IMR-90 (cell line): ENCODE results near the gene CSGALNACT2. TPM values are rescaled to one million over a fixed set of nuclear protein-coding genes. Genes with fewer than 3 reads are reported as not detected.

Source experiments
- ATAC-seq: fragments of 200-7000 bp; cut with Tn5 transposase; 2 replicates; pipeline ENCODE4 v1.9.1; 2020; ENCODE audit warnings: low read depth, mild to moderate bottlenecking, moderate library complexity
- BruUV-seq: library from RNA; stranded (reverse); fragments of 400-500 nt; replicated peaks from 2 replicates; lab custom pipeline; 2021; lab: Mats Ljungman, UMichigan
- CTCF ChIA-PET: fragments of 300-600 bp; formaldehyde crosslinking; extraction: SDS; loops from one replicate; lab custom pipeline; 2021; ENCODE audit warnings: antibody characterized with exemption; lab: Yijun Ruan, JAX
- POLR2A ChIA-PET: fragments of 300-600 bp; sonication (Branson Sonifier 250); formaldehyde crosslinking; loops from one replicate; lab custom pipeline; 2022; ENCODE audit warnings: antibody characterized with exemption; ENCODE audit not compliant: unreplicated experiment; lab: Charles Lee
- DNase-seq: peaks from one replicate; pipeline ENCODE4 v3.0.0; 2013
- H2AFZ ChIP-seq: replicated peaks from 2 replicates; pipeline ENCODE3; 2013; ENCODE audit warnings: low read length, mild to moderate bottlenecking; ENCODE audit not compliant: poor library complexity
- H2AK5ac ChIP-seq: 2 replicates; pipeline ENCODE4 v1.6.1; 2013; ENCODE audit warnings: low read depth, low read length, inconsistent platforms
- H2AK9ac ChIP-seq: replicated peaks from 2 replicates; pipeline ENCODE3; 2013; ENCODE audit warnings: mild to moderate bottlenecking, low read depth, low read length, moderate library complexity; ENCODE audit not compliant: poor library complexity
- H2BK120ac ChIP-seq: 2 replicates; pipeline ENCODE4 v1.6.1; 2013; ENCODE audit warnings: low read depth, low read length, inconsistent platforms
- H2BK15ac ChIP-seq: 3 replicates; pipeline ENCODE4 v1.6.1; 2013; ENCODE audit warnings: low read depth, low read length, inconsistent platforms
- H2BK20ac ChIP-seq: 2 replicates; pipeline ENCODE4 v1.6.1; 2013; ENCODE audit warnings: low read depth, mild to moderate bottlenecking, inconsistent platforms, low read length, moderate library complexity
- H2BK5ac ChIP-seq: 2 replicates; pipeline ENCODE4 v1.6.1; 2013; ENCODE audit warnings: mild to moderate bottlenecking, low read depth, low read length, inconsistent platforms; ENCODE audit not compliant: poor library complexity, severe bottlenecking
- H3K14ac ChIP-seq: replicated peaks from 2 replicates; pipeline ENCODE4 v1.6.1; 2013; ENCODE audit warnings: low read depth, low read length, inconsistent platforms
- H3K18ac ChIP-seq: 2 replicates; pipeline ENCODE4 v1.6.1; 2013; ENCODE audit warnings: low read depth, low read length, control low read depth
- H3K23ac ChIP-seq: 2 replicates; pipeline ENCODE4 v1.6.1; 2013; ENCODE audit warnings: low read depth, low read length, inconsistent platforms
- H3K27ac ChIP-seq: 2 replicates; pipeline ENCODE4 v1.5.1; 2013; ENCODE audit warnings: mild to moderate bottlenecking, control low read depth, low read length; ENCODE audit not compliant: insufficient read depth
- H3K27me3 ChIP-seq: 2 replicates; pipeline ENCODE4 v1.6.1; 2013; ENCODE audit warnings: low read length; ENCODE audit not compliant: control insufficient read depth, insufficient read depth
- H3K36me3 ChIP-seq: 2 replicates; pipeline ENCODE4 v1.6.1; 2013; ENCODE audit warnings: low read length, mixed read lengths; ENCODE audit not compliant: control insufficient read depth, insufficient read depth
- H3K4ac ChIP-seq: 2 replicates; pipeline ENCODE4 v1.6.1; 2013; ENCODE audit warnings: low read depth, low read length, inconsistent platforms
- H3K4me1 ChIP-seq: 2 replicates; pipeline ENCODE4 v1.6.1; 2013; ENCODE audit warnings: low read length, mixed read lengths; ENCODE audit not compliant: control insufficient read depth, insufficient read depth
- H3K4me2 ChIP-seq: 2 replicates; pipeline ENCODE4 v1.6.1; 2013; ENCODE audit warnings: low read depth, mild to moderate bottlenecking, control low read depth, low read length, moderate library complexity
- H3K4me3 ChIP-seq: 2 replicates; pipeline ENCODE4 v1.5.1; 2013; ENCODE audit warnings: low read depth, mild to moderate bottlenecking, control low read depth, low read length, moderate library complexity; ENCODE audit not compliant: insufficient read depth
- H3K56ac ChIP-seq: 2 replicates; pipeline ENCODE4 v1.6.1; 2013; ENCODE audit warnings: low read length, inconsistent platforms; ENCODE audit not compliant: insufficient read depth; ENCODE audit errors: extremely low read depth
- H3K79me1 ChIP-seq, 2 experiments: 2 replicates each; pipeline ENCODE4 v1.6.1; 2013; ENCODE audit warnings: low read length in 2 of 2, inconsistent platforms in 1 of 2, low read depth in 1 of 2
- H3K9ac ChIP-seq: 2 replicates; pipeline ENCODE4 v1.6.1; 2013; ENCODE audit warnings: low read depth, low read length, control low read depth
- H3K9me1 ChIP-seq: 2 replicates; pipeline ENCODE4 v1.6.1; 2013; ENCODE audit warnings: low read length, inconsistent platforms; ENCODE audit not compliant: insufficient read depth
- H3K9me3 ChIP-seq: 2 replicates; pipeline ENCODE4 v1.6.1; 2013; ENCODE audit warnings: low read length; ENCODE audit not compliant: control insufficient read depth, insufficient read depth
- H4K20me1 ChIP-seq: 2 replicates; pipeline ENCODE4 v1.6.1; 2013; ENCODE audit warnings: low read length, inconsistent platforms; ENCODE audit not compliant: insufficient read depth
- H4K5ac ChIP-seq: 2 replicates; pipeline ENCODE4 v1.6.1; 2013; ENCODE audit warnings: mild to moderate bottlenecking, low read depth, low read length, control low read depth
- H4K8ac ChIP-seq, 2 experiments: 2 replicates each; pipeline ENCODE4 v1.6.1; 2013; ENCODE audit warnings: low read depth in 2 of 2, low read length in 2 of 2, control low read depth in 1 of 2, inconsistent platforms in 1 of 2
- H4K91ac ChIP-seq: 2 replicates; pipeline ENCODE4 v1.6.1; 2013; ENCODE audit warnings: low read depth, low read length, inconsistent platforms; ENCODE audit not compliant: insufficient read depth
- BHLHE40 ChIP-seq: fragments of 150-350 bp; IDR thresholded peaks from 2 replicates; pipeline ENCODE4 v1.6.1; 2016; ENCODE audit warnings: mild to moderate bottlenecking, low read depth, low read length
- CEBPB ChIP-seq: IDR thresholded peaks from 2 replicates; pipeline ENCODE4 v1.6.1; 2012; ENCODE audit warnings: low read depth, low read length, improper control_type of control experiment
- CHD1 ChIP-seq: IDR thresholded peaks from 2 replicates; pipeline ENCODE4 v1.6.1; 2012; ENCODE audit warnings: low read depth, low read length, improper control_type of control experiment
- CTCF ChIP-seq: conservative IDR thresholded peaks from 2 replicates; pipeline ENCODE4 v1.5.1; 2012; ENCODE audit warnings: mild to moderate bottlenecking, low read depth, low read length, improper control_type of control experiment
- MAZ ChIP-seq: IDR thresholded peaks from 2 replicates; pipeline ENCODE4 v1.6.1; 2012; ENCODE audit warnings: low read depth, mild to moderate bottlenecking, low read length, improper control_type of control experiment, moderate library complexity, borderline replicate concordance
- MXI1 ChIP-seq: IDR thresholded peaks from 2 replicates; pipeline ENCODE4 v1.6.1; 2012; ENCODE audit warnings: low read depth, mild to moderate bottlenecking, low read length, moderate library complexity, borderline replicate concordance
- POLR2A ChIP-seq: IDR thresholded peaks from 2 replicates; pipeline ENCODE4 v1.6.1; 2012; ENCODE audit warnings: mild to moderate bottlenecking, low read depth, low read length
- RAD21 ChIP-seq: IDR thresholded peaks from 2 replicates; pipeline ENCODE4 v1.6.1; 2012; ENCODE audit warnings: low read length, improper control_type of control experiment
- RFX5 ChIP-seq: IDR thresholded peaks from 2 replicates; pipeline ENCODE4 v1.8.0; 2012; ENCODE audit warnings: low read depth, mild to moderate bottlenecking, low read length, moderate library complexity
- SMC3 ChIP-seq: fragments of 150-350 bp; IDR thresholded peaks from 2 replicates; pipeline ENCODE4 v1.6.1; 2016; ENCODE audit warnings: low read depth, mild to moderate bottlenecking, antibody characterized with exemption, low read length, moderate library complexity
- WGBS, 2 experiments: methylation state at CpG; one replicate each; pipeline versions ENCODE4 v1.1.5 to v1.1.7; 2013; ENCODE audit warnings: missing lambda C conversion rate in 2 of 2; ENCODE audit not compliant: insufficient read length in 1 of 2; ENCODE audit errors: extremely low coverage in 2 of 2; 5-methylcytosine and 5-hydroxymethylcytosine counted together
- dilution Hi-C: fragments of 300-500 bp; cut with HindIII; formaldehyde crosslinking; loops from one replicate; pipeline ENCODE4 v1.14.3; 2018; ENCODE audit warnings: low sequenced_read_pairs; ENCODE audit not compliant: unreplicated experiment
- in situ Hi-C: fragments of 300-500 bp; cut with MboI; formaldehyde crosslinking; loops from 3 replicates; pipeline ENCODE4 v1.14.3; 2019; ENCODE audit warnings: low sequenced_read_pairs, inconsistent platforms, mixed read lengths
- intact Hi-C: fragments of 100-400 bp; cut with micrococcal nuclease; formaldehyde crosslinking; loops from 2 replicates; pipeline ENCODE4 v1.10.0; 2022
- polyA plus RNA-seq, 3 experiments: library from polyadenylated mRNA; depleted of rRNA; stranded (reverse); fragments of >200 nt; gene quantifications; 2 replicates each; pipeline ENCODE4 v1.2.3, GENCODE V29; 2012; ENCODE audit warnings: low replicate concordance in 1 of 3
- total RNA-seq: library from RNA; depleted of rRNA; stranded (reverse); fragments of >200 nt; gene quantifications from 2 replicates; pipeline ENCODE4 v1.2.3, GENCODE V29; 2012

Gene CSGALNACT2
- total and polyA plus RNA-seq, 2 of the 4 experiments (the other 2 are of a cell fraction) = 6.5 to 13.1 TPM

- no peak overlapping the region for H3K4ac ChIP-seq
- H3K4me3 ChIP-seq = no peak overlapping the region
- H2BK5ac ChIP-seq = no peak overlapping the region
- ChIA-PET CTCF (no interaction called here), POLR2A (no interaction called here)
- no peak overlapping the region for H2AFZ ChIP-seq
- no peak overlapping the region for H3K18ac ChIP-seq
- H2BK120ac ChIP-seq = no peak overlapping the region
- H4K20me1 ChIP-seq = no peaks in the 10 kb centered on the region
- no peaks in the 10 kb centered on the region for H3K4me1 ChIP-seq
- no peak overlapping the region for H3K4me2 ChIP-seq
- H2AK9ac ChIP-seq = no peak overlapping the region
- no peak overlapping the region for H4K91ac ChIP-seq
- TF ChIP-seq MAZ (no peak), MXI1 (no peak), CEBPB (no peak), CHD1 (no peak), SMC3 (no peak), CTCF (no peak), RAD21 (no peak), RFX5 (no peak), POLR2A (no peak), BHLHE40 (no peak)
- no peaks in the 10 kb centered on the region for H3K9me3 ChIP-seq
- H3K79me1 ChIP-seq = no peaks in the 10 kb centered on the region
- WGBS, 2 experiments = 100% methylated on average over 1 of the region's 20 CpGs; no CpG with 5 or more reads in 1 of the 2 experiments
- no peaks in the 10 kb centered on the region for H3K27me3 ChIP-seq
- no peak for ATAC-seq
- H4K8ac ChIP-seq = no peak overlapping the region
- H3K36me3 ChIP-seq = 0 out of 2 replicates have a peak, but pooled peaks cover 2% of the 10 kb centered on the region
- no peak overlapping the region for H3K56ac ChIP-seq
- DNase-seq = no peak
- no peak overlapping the region for H3K9ac ChIP-seq
- H3K23ac ChIP-seq = no peak overlapping the region
- no peak overlapping the region for H2BK20ac ChIP-seq
- no peak overlapping the region for H4K5ac ChIP-seq
- intact Hi-C loops (no loop called here), dilution Hi-C loops (no loop called here), in situ Hi-C loops (no loop called here)
- no peak overlapping the region for H3K27ac ChIP-seq
- no peak overlapping the region for H3K14ac ChIP-seq
- no peak overlapping the region for H2AK5ac ChIP-seq
- BruUV-seq = no TSS peak
- peaks cover 4% of the 10 kb centered on the region; the same call in 1 of the 2 replicates for H3K9me1 ChIP-seq
- no peak overlapping the region for H2BK15ac ChIP-seq
Observed at GRCh38 chr10:43196131-43196980, 58.1 kb downstream of the CSGALNACT2 start.
